HEK293 (cell line): ENCODE measurements around the gene SAMD11.

Experiments used
- CTCF ChIA-PET: fragments of 350-600 bp; formaldehyde crosslinking; extraction: SDS; loops from one replicate; lab custom pipeline; 2021; ENCODE audit warnings: antibody characterized with exemption; lab: Yijun Ruan, JAX
- POLR2A ChIA-PET: fragments of 300-600 bp; formaldehyde crosslinking; extraction: SDS; loops from one replicate; lab custom pipeline; 2020; ENCODE audit warnings: antibody characterized with exemption, inconsistent platforms; lab: Yijun Ruan, JAX
- H3K27ac ChIP-seq: fragments of 200-500 bp; sonication (Bioruptor generic); 2 replicates; pipeline ENCODE4 v1.5.1; 2014; ENCODE audit warnings: low read depth, low read length, control low read depth, inconsistent platforms; ENCODE audit errors: extremely low read depth
- H3K36me3 ChIP-seq, 2 experiments: fragments of 200-500 bp in 1 of 2; sonication (Bioruptor generic) in 1 of 2; 1 replicate in 1 of 2; 2 replicates in 1 of 2; pipeline ENCODE4 v1.5.1; 2014 to 2017; ENCODE audit warnings: inconsistent platforms in 2 of 2, low read length in 2 of 2; ENCODE audit not compliant: control insufficient read depth in 2 of 2, insufficient read depth in 1 of 2
- H3K4me1 ChIP-seq: fragments of 200-500 bp; sonication (Bioruptor generic); 2 replicates; pipeline ENCODE4 v1.5.1; 2014; ENCODE audit warnings: mild to moderate bottlenecking, low read length, inconsistent platforms; ENCODE audit not compliant: control insufficient read depth, insufficient read depth
- H3K4me3 ChIP-seq: 2 replicates; pipeline ENCODE4 v1.5.1; 2011; ENCODE audit warnings: low read depth, mild to moderate bottlenecking, control low read depth, low read length, moderate library complexity
- H3K9me3 ChIP-seq: fragments of 200-500 bp; sonication (Bioruptor generic); 2 replicates; pipeline ENCODE4 v1.5.1; 2014; ENCODE audit warnings: low read depth, low read length, inconsistent platforms; ENCODE audit not compliant: control insufficient read depth, insufficient read depth
- BCL11B ChIP-seq: fragments of 450-650 bp; formaldehyde crosslinking; IDR thresholded peaks from 2 replicates; pipeline ENCODE4 v1.5.1; 2016; ENCODE audit warnings: low read depth, missing biosample characterization, missing genetic modification characterization
- GLI4 ChIP-seq: fragments of 450-650 bp; formaldehyde crosslinking; IDR thresholded peaks from 2 replicates; pipeline ENCODE4 v1.5.1; 2016; ENCODE audit warnings: missing biosample characterization, missing genetic modification characterization
- GLIS2 ChIP-seq: fragments of 450-650 bp; formaldehyde crosslinking; IDR thresholded peaks from 2 replicates; pipeline ENCODE4 v1.5.1; 2016; ENCODE audit warnings: missing biosample characterization, missing genetic modification characterization
- HOXD13 ChIP-seq: sonication (generic); formaldehyde crosslinking; IDR thresholded peaks from 2 replicates; pipeline ENCODE4 v1.8.0; 2022; ENCODE audit warnings: missing genetic modification reagents, borderline replicate concordance
- ZEB2 ChIP-seq: fragments of 450-650 bp; formaldehyde crosslinking; IDR thresholded peaks from 2 replicates; pipeline ENCODE4 v1.5.1; 2016; ENCODE audit warnings: missing biosample characterization, missing genetic modification characterization
- ZFHX2 ChIP-seq: fragments of 450-650 bp; formaldehyde crosslinking; conservative IDR thresholded peaks from 2 replicates; pipeline ENCODE4 v1.5.1; 2016; ENCODE audit warnings: missing biosample characterization, missing genetic modification characterization
- ZFP3 ChIP-seq: fragments of 450-650 bp; formaldehyde crosslinking; IDR thresholded peaks from 2 replicates; pipeline ENCODE4 v1.5.1; 2016; ENCODE audit warnings: low read depth, missing biosample characterization, missing genetic modification characterization
- ZNF426 ChIP-seq: fragments of 450-650 bp; formaldehyde crosslinking; IDR thresholded peaks from 2 replicates; pipeline ENCODE4 v1.5.1; 2017; ENCODE audit warnings: missing biosample characterization, missing genetic modification characterization, mild to moderate bottlenecking, inconsistent platforms, moderate library complexity
- ZXDB ChIP-seq: fragments of 450-650 bp; formaldehyde crosslinking; IDR thresholded peaks from 2 replicates; pipeline ENCODE4 v1.5.1; 2016; ENCODE audit warnings: missing biosample characterization, missing genetic modification characterization
- TF ChIP-seq, protein P1 (sequence below): fragments of 450-650 bp; formaldehyde crosslinking; IDR thresholded peaks from 2 replicates; pipeline ENCODE4 v1.5.1; 2016; ENCODE audit warnings: missing biosample characterization, missing genetic modification characterization
- TF ChIP-seq, protein P2 (sequence below): fragments of 450-650 bp; formaldehyde crosslinking; IDR thresholded peaks from 2 replicates; pipeline ENCODE4 v1.5.1; 2017; ENCODE audit warnings: missing biosample characterization, missing genetic modification characterization
- TF ChIP-seq, protein P3 (sequence below): fragments of 450-650 bp; formaldehyde crosslinking; IDR thresholded peaks from 2 replicates; pipeline ENCODE4 v1.5.1; 2016; ENCODE audit warnings: missing biosample characterization, missing genetic modification characterization, low read depth
- TF ChIP-seq, protein P4 (sequence below): fragments of 450-650 bp; formaldehyde crosslinking; IDR thresholded peaks from 2 replicates; pipeline ENCODE4 v1.5.1; 2016; ENCODE audit warnings: missing biosample characterization, missing genetic modification characterization
- TF ChIP-seq, protein P5 (sequence below): fragments of 450-650 bp; formaldehyde crosslinking; IDR thresholded peaks from 2 replicates; pipeline ENCODE4 v1.5.1; 2016; ENCODE audit warnings: missing biosample characterization, missing genetic modification characterization, borderline replicate concordance
- TF ChIP-seq, protein P6 (sequence below): fragments of 450-650 bp; formaldehyde crosslinking; IDR thresholded peaks from 2 replicates; pipeline ENCODE4 v1.5.1; 2016; ENCODE audit warnings: missing biosample characterization, missing genetic modification characterization

Gene SAMD11

DNA sequence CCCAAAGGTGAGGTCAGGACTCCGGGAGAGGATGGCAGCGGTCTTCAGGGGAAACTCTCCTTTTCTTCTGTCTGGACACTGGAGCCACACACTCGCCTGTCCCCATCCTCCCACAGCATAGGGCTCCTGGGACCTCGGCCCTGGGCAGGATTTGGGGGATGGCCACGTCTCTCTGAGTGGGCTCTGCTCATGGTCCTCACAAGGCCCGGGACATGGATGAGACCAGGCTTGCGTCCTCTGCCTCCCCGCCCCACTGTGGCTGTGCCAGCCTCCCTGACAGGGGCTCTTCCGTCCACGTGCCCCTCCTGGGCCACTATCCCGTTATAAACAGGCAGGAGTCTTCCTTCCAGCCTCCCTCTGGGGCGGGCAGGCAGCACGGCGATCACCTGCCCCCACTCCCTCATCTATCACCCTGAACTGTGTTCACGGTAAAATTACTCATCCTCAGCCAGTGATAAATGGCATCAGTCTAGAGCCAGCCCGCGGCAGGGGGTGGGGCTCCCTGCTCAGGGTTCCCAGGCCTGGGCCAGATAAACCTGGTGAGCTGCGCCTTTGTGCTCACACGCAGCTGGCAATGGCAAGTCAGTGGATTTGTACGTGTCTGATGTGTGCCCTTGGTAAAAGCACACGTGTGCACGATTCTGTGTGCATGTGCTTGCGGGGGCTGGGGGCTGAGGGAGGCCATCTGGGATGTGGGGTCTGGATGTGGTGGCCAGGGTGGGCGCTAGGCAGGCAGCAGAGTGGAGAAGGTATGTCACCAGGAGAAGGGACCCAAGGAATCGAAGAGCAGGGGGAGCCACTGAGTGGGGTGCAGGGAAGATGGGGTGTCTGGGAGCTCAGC, 12.6 kb upstream of the SAMD11 start (continued):
- TF ChIP-seq, protein P1, sequence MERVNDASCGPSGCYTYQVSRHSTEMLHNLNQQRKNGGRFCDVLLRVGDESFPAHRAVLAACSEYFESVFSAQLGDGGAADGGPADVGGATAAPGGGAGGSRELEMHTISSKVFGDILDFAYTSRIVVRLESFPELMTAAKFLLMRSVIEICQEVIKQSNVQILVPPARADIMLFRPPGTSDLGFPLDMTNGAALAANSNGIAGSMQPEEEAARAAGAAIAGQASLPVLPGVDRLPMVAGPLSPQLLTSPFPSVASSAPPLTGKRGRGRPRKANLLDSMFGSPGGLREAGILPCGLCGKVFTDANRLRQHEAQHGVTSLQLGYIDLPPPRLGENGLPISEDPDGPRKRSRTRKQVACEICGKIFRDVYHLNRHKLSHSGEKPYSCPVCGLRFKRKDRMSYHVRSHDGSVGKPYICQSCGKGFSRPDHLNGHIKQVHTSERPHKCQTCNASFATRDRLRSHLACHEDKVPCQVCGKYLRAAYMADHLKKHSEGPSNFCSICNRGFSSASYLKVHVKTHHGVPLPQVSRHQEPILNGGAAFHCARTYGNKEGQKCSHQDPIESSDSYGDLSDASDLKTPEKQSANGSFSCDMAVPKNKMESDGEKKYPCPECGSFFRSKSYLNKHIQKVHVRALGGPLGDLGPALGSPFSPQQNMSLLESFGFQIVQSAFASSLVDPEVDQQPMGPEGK (tag by site-specific recombination), result peak; percentile 84
- TF ChIP-seq BCL11B (tag by site-specific recombination), result no peak
- TF ChIP-seq, protein P2, sequence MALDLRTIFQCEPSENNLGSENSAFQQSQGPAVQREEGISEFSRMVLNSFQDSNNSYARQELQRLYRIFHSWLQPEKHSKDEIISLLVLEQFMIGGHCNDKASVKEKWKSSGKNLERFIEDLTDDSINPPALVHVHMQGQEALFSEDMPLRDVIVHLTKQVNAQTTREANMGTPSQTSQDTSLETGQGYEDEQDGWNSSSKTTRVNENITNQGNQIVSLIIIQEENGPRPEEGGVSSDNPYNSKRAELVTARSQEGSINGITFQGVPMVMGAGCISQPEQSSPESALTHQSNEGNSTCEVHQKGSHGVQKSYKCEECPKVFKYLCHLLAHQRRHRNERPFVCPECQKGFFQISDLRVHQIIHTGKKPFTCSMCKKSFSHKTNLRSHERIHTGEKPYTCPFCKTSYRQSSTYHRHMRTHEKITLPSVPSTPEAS (tag by site-specific recombination), result no peak
- peak; percentile 78 for TF ChIP-seq GLIS2 (tag by site-specific recombination)
- TF ChIP-seq ZXDB (tag by site-specific recombination), result peak; percentile 80
- peak; percentile 72 for TF ChIP-seq ZEB2 (tag by site-specific recombination)
- TF ChIP-seq ZFHX2 (tag by site-specific recombination), result no peak
- TF ChIP-seq, all 188 proteins: peak for 39

DNA sequence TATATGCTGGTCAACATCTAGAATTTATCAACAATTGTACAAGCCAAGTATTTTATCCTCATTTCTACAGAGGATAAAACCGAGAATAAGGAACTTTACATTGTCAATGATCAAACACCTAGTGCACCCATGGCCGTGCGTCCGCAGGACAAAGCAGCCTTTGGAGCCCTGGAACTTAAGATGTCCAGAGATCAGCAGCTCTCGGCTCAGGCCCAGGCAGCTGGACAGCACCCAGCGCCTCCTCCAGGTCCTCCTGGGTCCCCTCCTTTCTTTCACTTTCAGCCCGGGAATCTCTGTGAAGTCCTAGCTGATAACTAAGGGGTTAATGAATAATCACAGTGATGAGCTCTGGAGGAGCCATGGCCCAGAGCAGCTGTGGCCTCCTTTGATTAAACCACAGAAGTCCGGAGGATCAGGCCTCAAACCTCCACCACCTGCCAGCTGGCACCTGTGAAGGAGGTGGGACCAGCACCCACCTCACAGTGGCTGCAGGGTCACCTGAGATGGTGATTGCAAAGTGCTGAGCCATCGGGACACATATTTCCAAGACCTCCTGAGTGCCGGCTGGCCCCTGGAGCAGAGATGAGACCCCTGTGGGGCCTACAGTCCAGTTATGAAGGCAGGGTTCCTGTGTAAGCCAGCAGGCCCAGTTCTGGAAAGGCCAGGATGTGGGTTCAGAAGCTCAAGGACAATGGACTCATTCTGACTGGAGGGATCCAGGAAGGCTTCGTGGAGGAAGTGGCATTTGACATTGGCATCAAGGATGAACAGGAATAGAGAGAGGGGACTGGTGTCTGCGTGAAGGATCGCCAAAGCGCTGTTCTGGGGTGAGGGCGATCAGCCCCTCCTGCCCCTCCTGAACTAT, 11.6 kb upstream of the SAMD11 start:
- Histone ChIP-seq H3K4me1 (peaks cover 29% of the 10 kb centered on the region), H3K36me3 (no peaks in the 10 kb centered on the region), H3K4me3 (no peak overlapping the region), H3K27ac (no peak overlapping the region), H3K9me3 (no peaks in the 10 kb centered on the region)
- TF ChIP-seq, protein P3, sequence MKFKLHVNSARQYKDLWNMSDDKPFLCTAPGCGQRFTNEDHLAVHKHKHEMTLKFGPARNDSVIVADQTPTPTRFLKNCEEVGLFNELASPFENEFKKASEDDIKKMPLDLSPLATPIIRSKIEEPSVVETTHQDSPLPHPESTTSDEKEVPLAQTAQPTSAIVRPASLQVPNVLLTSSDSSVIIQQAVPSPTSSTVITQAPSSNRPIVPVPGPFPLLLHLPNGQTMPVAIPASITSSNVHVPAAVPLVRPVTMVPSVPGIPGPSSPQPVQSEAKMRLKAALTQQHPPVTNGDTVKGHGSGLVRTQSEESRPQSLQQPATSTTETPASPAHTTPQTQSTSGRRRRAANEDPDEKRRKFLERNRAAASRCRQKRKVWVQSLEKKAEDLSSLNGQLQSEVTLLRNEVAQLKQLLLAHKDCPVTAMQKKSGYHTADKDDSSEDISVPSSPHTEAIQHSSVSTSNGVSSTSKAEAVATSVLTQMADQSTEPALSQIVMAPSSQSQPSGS, result no peak
- TF ChIP-seq ZFP3, result no peak
- no peak for TF ChIP-seq ZNF426 (tag by site-specific recombination)
- TF ChIP-seq, protein P4, sequence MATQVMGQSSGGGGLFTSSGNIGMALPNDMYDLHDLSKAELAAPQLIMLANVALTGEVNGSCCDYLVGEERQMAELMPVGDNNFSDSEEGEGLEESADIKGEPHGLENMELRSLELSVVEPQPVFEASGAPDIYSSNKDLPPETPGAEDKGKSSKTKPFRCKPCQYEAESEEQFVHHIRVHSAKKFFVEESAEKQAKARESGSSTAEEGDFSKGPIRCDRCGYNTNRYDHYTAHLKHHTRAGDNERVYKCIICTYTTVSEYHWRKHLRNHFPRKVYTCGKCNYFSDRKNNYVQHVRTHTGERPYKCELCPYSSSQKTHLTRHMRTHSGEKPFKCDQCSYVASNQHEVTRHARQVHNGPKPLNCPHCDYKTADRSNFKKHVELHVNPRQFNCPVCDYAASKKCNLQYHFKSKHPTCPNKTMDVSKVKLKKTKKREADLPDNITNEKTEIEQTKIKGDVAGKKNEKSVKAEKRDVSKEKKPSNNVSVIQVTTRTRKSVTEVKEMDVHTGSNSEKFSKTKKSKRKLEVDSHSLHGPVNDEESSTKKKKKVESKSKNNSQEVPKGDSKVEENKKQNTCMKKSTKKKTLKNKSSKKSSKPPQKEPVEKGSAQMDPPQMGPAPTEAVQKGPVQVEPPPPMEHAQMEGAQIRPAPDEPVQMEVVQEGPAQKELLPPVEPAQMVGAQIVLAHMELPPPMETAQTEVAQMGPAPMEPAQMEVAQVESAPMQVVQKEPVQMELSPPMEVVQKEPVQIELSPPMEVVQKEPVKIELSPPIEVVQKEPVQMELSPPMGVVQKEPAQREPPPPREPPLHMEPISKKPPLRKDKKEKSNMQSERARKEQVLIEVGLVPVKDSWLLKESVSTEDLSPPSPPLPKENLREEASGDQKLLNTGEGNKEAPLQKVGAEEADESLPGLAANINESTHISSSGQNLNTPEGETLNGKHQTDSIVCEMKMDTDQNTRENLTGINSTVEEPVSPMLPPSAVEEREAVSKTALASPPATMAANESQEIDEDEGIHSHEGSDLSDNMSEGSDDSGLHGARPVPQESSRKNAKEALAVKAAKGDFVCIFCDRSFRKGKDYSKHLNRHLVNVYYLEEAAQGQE (tag by site-specific recombination), result peak; percentile 63
- TF ChIP-seq, protein P5, sequence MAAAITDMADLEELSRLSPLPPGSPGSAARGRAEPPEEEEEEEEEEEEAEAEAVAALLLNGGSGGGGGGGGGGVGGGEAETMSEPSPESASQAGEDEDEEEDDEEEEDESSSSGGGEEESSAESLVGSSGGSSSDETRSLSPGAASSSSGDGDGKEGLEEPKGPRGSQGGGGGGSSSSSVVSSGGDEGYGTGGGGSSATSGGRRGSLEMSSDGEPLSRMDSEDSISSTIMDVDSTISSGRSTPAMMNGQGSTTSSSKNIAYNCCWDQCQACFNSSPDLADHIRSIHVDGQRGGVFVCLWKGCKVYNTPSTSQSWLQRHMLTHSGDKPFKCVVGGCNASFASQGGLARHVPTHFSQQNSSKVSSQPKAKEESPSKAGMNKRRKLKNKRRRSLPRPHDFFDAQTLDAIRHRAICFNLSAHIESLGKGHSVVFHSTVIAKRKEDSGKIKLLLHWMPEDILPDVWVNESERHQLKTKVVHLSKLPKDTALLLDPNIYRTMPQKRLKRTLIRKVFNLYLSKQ (tag by site-specific recombination), result no peak
- no peak for TF ChIP-seq HOXD13 (CRISPR knock-in tag)
- no peak for TF ChIP-seq GLI4 (tag by site-specific recombination)
- TF ChIP-seq, protein P6, sequence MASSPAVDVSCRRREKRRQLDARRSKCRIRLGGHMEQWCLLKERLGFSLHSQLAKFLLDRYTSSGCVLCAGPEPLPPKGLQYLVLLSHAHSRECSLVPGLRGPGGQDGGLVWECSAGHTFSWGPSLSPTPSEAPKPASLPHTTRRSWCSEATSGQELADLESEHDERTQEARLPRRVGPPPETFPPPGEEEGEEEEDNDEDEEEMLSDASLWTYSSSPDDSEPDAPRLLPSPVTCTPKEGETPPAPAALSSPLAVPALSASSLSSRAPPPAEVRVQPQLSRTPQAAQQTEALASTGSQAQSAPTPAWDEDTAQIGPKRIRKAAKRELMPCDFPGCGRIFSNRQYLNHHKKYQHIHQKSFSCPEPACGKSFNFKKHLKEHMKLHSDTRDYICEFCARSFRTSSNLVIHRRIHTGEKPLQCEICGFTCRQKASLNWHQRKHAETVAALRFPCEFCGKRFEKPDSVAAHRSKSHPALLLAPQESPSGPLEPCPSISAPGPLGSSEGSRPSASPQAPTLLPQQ, result no peak
- POLR2A ChIA-PET, result interaction anchor here (0.6 to 1.9 kb wide), 6 partner anchors 9 to 39 kb away, joined by 3 to 6 read pairs (median 4); partner anchors contain the start of gene SAMD11
- CTCF ChIA-PET, result interaction anchor here (0.7 to 1.8 kb wide), 5 partner anchors 9 to 95 kb away, joined by 3 to 6 read pairs (median 3); no protein-coding TSS in a partner anchor
